Spleen (tissue), 3 donors: ENCODE measurements around the gene SLC11A1.
A peak's percentile ranks its signal among the peaks of the same experiment; 100 is the strongest.

Experiments
- POLR2A ChIP-seq, 3 donors: fragments of 450-650 bp; IDR thresholded peaks; one replicate each; pipeline ENCODE4 v1.5.1; 2017; ENCODE audit warnings: antibody characterized with exemption in 3 of 3, mild to moderate bottlenecking in 1 of 3
- POLR2AphosphoS5 ChIP-seq, 3 donors: sonication (generic); formaldehyde crosslinking; IDR thresholded peaks; one replicate each; pipeline ENCODE4 v1.5.1; 2017; ENCODE audit warnings: antibody characterized with exemption in 3 of 3

GRCh38 chr2:218389333-218390150, 7.5 kb downstream of the SLC11A1 start:
- TF ChIP-seq POLR2AphosphoS5 (IDR thresholded peaks at IDR 0.05) (peak in 1 of 3 donors; percentile 35), POLR2A (IDR thresholded peaks at IDR 0.05) (no peak)
